NOMO-1 (cell line): Measurements from ENCODE around the gene PHF21B.
"Not testable (repeated sequence)": the region's sequence is repeated elsewhere in the genome, so short reads cannot be mapped to it uniquely, and the experiment has no call there.

ENCODE experiments used
- DNase-seq, 2 experiments: peaks; one replicate each; lab custom pipeline; 2025; ENCODE audit not compliant: unreplicated experiment in 2 of 2; lab: John Stamatoyannopoulos, UW

Gene PHF21B

DNA sequence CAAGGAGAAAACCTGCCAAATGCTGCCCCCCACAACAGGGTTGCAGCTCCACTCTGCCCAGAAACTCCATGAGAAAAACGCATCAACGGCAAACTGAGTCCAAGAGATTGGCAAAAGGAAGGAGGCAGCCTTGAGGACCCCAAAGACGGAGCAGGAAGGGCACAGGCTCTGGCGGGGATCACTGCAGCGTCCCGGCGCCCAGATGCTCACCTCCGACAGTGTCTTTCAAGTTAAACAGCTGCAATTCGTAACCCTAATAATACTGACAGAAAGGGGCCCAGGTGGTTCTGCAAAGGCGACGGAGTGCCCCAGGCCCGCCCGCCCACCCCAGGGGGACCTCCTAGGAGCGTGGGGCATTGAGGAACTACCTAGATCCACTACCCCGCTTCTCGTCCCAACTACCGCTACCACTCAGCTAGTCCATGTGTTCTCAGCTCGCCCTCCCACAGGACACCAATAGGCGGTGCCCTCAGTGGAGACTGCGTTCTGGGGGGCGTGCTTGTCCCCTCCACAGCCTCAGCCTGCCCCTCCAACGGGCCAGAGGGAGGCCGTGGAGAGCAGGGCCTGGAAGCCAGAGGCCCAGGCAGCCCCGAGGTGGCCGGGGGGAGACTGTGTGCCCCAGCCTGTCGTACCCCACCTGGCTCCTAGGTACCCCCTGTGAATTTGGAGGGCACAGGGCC lies 127.4 kb downstream of the PHF21B start:
- DNase-seq = no peak

DNA sequence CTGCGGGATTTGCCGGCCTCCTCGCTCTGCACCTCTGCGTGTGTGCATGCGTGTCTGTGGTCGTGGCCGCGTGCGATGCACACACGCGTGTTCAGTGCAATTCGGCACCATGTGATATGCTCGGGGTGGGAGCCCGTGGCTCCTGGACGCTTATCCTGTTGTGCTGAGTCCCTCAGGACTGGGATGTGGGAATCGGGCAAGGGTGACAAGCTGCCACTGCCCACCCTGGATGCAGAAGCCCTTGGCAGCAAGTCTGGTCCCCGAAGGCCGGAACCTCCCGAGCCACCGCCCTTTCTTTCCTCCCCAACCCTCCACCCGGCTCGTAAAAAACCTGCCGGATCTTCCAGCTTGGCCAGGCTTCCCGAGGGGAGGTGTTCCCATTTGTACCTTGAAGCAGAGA lies 128.2 kb downstream of the PHF21B start:
- DNase-seq = no peak

DNA sequence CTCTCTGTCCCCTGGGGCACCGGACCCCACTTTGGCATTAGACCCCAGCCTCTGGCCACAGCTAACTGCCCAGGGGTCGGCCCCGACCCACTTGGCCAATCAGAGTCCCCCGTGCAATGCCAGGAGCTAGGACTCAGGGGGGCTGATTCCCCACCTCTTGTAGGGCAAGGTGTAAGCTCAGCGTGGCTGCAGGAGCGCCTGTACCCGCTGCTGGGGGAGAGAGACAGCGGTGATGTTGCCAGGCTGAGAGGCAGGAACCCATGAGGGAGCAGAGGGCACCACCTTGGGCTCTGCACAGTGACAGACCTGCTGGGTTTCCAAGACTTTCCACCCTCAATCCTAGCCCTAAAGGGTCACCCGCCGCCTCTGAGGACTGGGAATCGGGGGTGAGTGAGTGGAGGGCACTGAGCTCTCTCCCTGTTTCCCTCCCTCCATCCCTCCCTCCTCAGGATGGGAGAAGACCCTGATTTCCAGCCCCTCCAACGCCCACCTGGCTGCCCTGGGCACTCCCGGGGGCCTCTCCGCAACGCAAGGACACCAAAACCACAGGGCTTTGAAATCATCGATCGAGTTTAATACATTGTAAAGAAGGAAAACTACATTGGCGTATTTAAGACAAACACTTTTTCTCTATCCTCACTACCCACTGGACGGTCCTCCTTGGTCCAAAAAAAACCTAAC lies 129.1 kb downstream of the PHF21B start:
- no peak for DNase-seq

DNA sequence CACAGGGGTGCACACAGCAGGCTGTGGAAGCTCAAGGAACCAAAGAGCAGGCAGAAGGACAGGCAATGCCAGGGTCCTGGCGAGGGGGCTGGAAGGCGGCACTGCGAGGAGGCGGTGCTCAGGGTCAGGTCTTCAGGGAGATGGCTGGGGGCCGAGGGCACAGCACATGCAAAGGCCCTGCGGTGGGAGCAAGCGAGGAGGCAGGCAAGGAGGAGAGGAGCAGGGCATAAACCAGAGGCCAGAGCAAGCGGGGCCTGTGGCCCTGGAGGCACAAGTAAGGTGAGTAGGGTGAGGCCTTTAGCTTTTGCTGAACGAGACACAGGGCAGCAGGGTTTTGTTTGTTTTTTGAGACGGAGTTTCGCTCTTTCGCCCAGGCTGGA lies 130.5 kb downstream of the PHF21B start:
- no peak for DNase-seq

DNA sequence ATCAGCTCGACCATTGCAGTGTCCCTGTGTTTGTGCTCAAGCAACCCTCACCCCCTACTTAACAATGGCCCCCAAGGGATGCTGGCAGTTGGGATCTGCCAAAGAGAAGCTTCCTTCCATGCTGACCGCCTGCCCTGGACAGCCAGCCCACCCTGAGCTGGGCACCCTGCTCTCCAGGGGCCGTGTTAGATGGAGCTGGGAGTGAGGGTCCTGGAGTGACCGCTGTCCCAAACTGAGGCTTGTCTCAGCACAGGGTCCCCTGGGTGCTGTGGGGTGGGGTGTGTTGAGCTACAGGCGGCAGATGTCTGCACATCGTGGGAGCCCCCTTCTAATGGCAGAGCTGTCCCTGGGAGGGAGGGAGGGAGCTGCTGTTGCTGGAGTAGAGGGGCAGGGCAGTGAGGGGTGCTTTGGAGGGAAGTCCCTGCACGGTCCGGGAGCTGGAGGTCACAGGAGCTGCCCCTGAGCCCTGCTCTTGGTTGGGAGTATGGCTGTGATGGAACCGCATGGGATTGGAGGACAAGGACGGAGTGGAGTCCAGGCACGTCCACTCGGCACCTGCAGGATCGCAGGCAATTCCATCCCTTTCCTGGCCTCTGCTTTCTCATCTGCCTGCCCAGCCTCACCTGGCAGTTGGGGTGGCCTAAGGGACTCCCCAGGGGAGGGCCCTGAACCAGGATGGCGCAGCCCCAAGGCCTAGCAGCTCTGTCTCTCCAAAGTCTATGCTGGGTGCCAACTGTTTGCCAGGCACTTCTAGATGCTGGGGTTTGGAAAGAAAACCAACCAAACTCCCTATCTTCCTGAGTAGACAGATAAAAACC lies 131.1 kb downstream of the PHF21B start:
- no peak for DNase-seq

DNA sequence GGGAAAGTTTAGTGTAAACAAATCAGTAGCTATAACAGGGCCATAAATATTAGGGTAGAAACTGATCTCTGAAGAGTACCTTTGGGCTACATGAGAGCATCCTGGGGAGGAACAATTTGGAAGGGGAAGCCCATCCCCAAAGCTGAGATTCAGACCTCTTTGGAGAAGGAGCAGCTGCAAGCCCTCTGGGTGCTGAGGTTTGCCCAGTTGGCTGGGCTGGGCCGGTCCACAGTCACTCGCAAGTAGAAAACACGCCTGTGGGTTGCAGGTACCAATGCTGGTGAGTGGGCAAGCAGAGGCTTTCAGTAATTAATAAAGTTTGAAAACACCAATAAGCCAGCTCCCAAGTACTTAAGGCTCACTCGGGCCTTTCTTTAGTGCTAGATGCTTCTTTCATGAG lies 132.9 kb downstream of the PHF21B start:
- DNase-seq = no peak

DNA sequence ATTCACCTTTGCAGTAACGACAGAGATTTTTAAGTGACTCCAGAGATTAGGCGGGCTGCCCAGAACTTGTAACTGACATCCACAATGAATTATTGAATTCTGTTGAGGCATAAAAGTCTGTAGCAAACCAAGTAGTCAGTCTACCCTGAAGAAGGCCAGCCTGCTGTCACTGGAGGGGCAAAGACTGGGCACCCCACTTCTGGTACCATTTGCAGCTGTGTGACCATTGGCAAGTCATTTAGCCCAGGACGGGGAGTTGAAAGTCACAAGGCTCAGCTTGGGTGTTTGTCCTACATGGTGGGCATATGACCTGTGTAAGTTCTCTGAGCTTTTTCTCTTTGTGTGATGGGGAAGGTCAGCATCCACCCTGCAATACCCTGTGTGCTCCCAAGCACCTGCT lies 138.0 kb downstream of the PHF21B start:
- DNase-seq = no peak

DNA sequence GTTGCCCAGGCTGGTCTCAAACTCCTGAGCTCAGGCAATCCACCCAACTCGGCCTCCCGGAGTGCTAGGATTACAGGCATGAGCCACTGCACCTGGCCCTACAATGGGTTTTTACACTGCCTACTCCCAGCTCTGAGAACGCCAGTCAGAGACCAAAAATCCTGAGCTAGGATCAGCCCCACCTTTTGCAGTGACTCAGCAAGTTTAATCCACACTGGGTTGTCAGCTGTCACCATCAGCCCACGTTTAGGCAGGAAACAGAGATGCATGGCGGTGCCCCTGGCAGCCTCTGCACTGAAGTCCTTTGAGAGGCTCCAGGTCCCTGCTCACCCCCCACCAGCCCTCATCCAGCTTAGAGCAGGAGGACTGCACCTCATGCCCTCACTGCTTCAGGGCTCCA lies 139.8 kb downstream of the PHF21B start:
- DNase-seq = no peak

DNA sequence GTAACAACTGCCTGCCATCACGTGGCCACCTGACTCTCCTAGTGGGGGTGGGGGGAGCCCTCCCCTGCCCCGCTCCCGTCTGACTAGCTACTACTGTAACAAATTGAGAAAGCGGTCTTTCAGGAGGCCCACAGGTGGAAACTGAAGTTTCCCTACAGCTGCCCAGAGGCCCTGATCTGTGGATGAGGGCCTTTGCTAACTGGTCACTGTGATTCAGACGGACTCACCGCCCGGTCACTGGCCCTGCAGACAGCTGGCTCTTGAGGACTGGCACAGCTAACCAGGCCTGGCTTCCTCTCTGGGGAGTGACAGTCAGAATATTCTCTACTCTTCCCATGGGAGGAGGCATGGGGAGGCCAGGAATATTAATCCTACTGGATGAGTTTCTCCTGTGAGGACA lies 140.6 kb downstream of the PHF21B start:
- DNase-seq = no peak

DNA sequence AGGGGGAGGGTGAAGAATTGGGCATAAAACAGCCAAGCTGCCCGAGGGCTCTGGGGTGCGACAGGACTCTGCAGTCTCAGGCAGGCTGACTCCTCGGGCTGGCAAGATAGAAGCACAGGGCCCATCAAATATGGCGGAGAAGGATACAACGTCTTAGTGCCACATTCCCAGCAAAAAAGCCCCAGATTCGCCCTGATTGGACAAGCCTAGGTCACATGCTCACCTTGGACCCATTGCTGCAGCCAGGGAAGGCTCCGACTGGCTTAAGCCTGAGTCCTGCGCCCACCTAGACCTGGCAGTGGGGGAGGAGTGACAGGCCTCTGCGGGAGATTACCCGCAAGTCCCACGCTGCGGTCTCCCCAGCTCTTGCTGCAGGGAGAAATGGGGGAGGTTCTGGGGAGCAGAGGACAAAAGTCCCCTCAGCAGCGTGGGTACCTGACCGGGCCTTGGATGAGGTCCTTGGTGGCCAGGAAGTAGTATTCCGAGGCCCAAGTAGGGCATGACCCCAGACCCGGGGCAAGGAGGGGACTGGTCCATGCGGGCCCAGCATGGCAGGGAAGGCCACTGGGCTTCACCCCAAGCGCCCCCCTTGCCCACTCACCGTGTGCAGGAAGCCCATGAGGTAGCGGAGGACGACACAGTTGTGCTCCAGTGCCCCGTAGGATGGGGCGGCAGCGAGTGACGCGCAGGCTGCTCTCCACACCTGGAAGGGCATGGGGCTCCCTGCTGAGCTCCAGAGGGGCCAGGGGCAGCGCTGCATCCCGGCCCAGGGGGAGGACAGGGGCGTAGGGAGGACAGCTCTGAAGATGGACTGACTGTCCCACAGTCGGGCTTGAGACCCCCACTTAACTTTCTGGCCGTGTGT lies 144.4 kb downstream of the PHF21B start:
- no peak for DNase-seq

DNA sequence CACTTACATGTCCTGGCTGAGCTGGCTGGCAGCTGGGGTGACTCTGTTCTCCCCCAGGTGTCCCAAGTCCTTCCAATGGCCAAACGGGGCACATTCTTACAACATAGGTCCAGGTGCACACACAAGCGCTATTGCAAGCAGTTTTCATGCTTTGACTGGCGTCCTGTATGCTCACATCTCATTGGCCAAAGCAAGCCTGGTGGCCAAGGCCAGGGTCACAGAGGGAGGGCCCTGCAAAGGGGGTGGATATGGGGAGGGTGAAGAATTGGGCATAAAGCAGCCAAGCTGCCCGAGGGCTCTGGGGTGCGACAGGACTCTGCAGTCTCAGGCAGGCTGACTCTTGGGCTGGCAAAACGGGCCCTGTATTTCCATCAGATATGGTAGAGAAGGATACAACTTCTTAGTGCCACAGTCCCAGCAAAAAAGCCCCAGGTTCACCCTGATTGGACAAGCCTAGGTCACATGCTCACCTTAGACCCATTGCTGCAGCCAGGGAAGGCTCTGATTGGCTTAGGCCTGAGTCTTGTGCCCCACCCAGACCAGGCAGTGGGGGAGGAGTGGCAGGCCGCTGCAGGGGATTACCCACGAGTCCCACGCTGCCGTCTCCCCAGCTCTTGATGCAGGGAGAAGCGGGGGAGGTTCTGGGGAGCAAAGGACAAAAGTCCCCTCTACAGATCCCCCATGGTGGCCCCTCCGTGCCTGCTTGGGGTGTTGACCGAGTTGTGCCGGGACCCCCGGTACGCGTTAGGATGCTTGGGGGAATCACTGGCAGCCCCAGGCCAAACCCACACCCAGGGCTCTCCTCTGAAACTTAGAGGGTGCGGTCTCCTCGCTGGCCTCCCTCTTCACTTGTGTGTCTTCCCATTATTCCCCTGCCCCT lies 146.6 kb downstream of the PHF21B start:
- no peak for DNase-seq

DNA sequence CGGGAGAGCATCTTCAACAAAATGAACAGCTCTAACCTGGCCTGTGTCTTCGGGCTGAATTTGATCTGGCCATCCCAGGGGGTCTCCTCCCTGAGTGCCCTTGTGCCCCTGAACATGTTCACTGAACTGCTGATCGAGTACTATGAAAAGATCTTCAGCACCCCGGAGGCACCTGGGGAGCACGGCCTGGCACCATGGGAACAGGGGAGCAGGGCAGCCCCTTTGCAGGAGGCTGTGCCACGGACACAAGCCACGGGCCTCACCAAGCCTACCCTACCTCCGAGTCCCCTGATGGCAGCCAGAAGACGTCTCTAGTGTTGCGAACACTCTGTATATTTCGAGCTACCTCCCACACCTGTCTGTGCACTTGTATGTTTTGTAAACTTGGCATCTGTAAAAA lies 147.5 kb downstream of the PHF21B start:
- DNase-seq = no peak

DNA sequence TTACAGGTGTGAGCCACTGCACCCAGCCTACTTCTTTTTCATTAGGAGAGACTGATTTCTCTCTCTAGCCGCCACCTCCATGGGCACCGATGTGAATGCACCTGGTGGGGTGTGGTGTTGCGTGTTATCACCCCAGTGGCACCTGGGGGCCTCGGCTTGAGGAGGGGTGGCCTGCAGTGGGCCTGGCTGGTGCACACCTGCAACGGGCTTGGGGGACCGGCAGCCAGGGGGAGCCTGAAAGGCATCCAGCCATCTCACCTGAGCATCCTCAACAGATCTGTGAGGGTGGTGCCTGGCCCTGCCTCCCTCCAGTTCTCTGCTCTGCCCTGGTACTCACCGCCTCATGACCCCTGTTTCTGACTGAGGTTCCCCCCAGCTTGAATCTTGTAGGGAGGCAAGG lies 148.6 kb downstream of the PHF21B start:
- DNase-seq = no peak

DNA sequence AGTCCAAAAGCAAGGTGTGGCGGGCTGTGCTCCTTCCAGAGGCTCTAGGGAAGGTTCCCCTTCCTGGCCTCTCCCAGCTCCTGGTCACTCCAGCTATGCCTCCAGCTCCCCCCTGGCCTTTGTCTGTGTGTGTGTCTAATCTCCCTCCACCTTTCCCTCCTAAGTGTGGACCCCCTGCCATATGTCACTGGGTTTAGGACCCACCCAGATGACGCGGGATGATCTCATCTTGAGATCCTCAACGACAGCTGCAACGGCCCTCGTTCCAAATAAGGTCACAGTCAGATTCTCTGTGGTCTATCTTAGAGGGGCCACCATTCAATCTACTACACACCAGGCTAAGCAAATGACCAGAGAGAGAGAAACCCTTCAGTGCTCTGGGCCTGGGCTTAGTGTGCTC lies 149.5 kb downstream of the PHF21B start:
- no peak for DNase-seq

DNA sequence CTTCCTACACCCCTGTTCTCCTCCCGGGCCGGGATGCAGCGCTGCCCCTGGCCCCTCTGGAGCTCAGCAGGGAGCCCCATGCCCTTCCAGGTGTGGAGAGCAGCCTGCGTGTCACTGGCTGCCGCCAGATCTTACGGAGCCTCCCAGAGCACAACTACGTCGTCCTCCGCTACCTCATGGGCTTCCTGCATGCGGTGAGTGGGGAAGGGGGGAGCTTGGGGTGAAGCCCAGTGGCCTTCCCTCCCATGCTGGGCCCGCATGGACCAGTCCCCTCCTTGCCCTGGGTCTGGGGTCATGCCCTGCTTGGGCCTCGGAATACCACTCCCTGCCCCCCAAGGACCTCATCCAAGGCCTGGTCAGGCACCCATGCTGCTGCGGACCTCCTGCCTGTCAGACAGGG lies 150.2 kb downstream of the PHF21B start:
- no peak for DNase-seq

DNA sequence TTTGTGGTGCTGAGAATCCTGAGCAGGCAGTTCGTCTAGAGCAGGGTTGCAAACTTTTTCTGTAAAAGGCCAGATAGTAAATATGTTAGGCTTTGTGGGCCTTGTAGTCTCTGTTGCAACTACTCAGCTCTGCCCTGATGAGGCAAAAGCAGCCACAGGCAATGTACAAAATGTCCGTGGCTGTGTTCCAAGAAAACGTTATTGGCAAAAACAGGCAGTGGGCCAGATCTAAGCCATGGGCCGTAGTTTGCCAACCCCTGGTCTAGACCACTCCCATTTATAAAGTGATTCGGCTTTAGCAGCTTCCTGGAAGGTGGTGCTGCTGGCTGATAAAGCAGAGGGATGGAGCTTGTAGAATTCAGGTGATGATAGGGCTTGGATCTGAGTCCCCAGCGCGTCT lies 151.0 kb downstream of the PHF21B start:
- DNase-seq = not testable (repeated sequence)

DNA sequence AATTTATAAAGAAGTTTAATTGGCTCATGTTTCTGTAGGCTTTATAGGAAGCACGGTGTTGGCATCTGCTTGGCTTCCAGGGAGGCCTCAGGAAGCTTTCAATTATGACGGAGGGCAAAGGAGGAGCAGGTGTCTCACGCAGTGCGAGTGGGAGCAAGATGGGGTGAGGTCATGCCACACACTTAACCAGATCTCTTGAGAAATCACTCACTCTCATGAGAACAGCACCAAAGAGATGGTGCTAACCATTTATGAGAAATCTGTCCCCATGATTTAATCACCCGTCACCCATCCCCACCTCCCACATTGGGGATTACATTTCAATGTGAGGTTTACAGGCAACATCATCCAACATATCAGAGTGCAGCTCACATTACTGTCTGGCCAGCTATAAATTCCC lies 153.9 kb downstream of the PHF21B start:
- DNase-seq = no peak

DNA sequence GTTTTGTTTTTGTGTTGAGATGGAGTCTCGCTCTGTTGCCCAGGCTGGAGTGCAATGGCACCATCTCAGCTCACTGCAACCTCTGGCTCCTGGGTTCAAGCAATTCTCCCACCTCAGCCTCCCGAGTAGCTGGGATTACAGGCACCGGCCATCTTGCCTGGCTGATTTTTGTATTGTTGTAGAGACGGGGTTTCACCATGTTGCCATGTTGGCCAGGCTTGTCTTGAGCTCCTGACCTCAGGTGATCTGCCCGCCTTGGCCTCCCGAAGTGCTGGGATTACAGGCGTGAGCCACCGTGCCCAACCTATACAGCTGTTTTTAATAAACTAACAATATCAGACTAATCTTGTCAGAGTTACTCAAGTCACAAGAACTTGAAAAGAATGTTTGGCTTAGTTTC lies 155.2 kb downstream of the PHF21B start:
- not testable (repeated sequence) for DNase-seq

DNA sequence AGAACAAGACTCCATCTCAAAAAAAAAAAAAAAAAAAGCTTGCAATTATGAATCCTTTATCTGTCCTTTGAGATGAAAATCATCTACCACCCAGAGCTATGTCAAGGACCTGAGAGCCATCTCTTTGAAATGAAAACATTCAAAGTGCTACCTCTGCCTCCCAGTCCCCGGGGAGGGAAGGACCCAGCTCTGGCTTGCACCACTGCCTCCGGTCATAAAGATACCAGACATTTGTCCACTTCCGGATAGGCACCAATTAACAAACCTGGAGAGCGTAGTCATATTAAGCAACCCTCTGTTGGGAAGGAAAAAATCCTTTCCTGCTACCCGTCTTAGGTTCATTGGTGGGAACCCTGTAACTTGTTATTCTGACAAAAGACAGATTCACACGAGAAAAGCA lies 158.9 kb downstream of the PHF21B start:
- DNase-seq = no peak

DNA sequence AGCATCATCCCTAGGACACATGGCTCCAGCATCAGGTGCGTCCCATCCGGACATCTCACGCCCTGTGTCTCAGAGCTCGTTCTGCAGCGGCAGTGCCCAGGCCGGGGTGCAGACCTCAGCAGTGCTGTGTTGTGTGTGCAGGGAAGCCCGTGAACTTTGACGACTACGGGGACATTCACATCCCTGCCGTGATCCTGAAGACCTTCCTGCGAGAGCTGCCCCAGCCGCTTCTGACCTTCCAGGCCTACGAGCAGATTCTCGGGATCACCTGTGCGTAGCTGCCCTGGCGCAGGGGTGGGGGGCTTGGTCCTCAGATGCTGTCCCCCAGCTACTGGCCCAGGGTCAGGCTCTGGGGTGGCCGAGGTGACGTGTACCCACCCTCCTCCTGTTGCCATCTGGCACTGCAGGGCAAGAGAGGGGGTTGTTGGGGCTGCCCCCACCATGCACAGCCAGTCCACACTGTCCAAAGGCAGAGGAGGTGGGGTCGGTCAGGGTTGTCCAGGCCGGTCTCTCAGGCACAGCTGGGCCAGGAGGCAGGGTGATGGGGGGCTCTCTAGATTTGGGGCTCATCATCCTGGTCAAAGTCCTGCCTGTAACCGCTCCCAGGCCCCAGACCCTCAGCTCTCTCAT lies 160.9 kb downstream of the PHF21B start:
- no peak for DNase-seq
